ENCODE measurements around the gene CYB561A3. TPM values are rescaled to one million over a fixed set of nuclear protein-coding genes. Genes with fewer than 3 reads are reported as not detected.

Gene CYB561A3
- total and polyA plus RNA-seq, 2 experiments from 2014 or later, result 31.5 to 37.2 TPM

- H3K27ac ChIP-seq, result no peak overlapping the region
- no peak overlapping the region for H3K4me2 ChIP-seq
- no peaks in the 10 kb centered on the region for H3K27me3 ChIP-seq
- no peaks in the 10 kb centered on the region for H3K4me1 ChIP-seq (ENCODE audit: insufficient read depth)
- peaks cover 3% of the 10 kb centered on the region for H4K20me1 ChIP-seq (ENCODE audit: insufficient read depth, poor library complexity, severe bottlenecking)
- WGBS (ENCODE audit: low lambda C conversion rate, missing lambda C conversion rate), result 95% methylated on average over 7 of the region's 7 CpGs
- H2AFZ ChIP-seq, result no peak overlapping the region
- H3K9me3 ChIP-seq (ENCODE audit: low read depth), result no peaks in the 10 kb centered on the region
- no peaks in the 10 kb centered on the region for H3K79me2 ChIP-seq
- H3K9me2 ChIP-seq (replicated peaks; ENCODE audit: insufficient read depth), result no peaks in the 10 kb centered on the region
- TF ChIP-seq EZH2phosphoT487 (IDR thresholded peaks at IDR 0.05; ENCODE audit: low read depth, severe bottlenecking, unreplicated experiment) (no peak), EZH2 (IDR thresholded peaks at IDR 0.05; ENCODE audit: borderline replicate concordance) (no peak), CTCF (IDR thresholded peaks at IDR 0.05; ENCODE audit: poor library complexity) (no peak)
- H3K36me3 ChIP-seq (replicated peaks; ENCODE audit: insufficient read depth, low read depth), result no peaks in the 10 kb centered on the region
- DNase-seq (ENCODE audit: low spot score), result no peak
- H3K4me3 ChIP-seq, result no peak overlapping the region
These were observed 51.9 kb downstream of the CYB561A3 start for GRCh38 chr11:61309739-61310138.

GRCh38 chr11:61309141-61309540, 52.5 kb downstream of the CYB561A3 start:
- Histone ChIP-seq H4K20me1 (ENCODE audit: insufficient read depth, poor library complexity, severe bottlenecking) (peaks cover 7% of the 10 kb centered on the region), H3K27ac (no peak overlapping the region), H3K4me2 (no peak overlapping the region), H3K9me3 (ENCODE audit: low read depth) (no peaks in the 10 kb centered on the region), H3K4me1 (ENCODE audit: insufficient read depth) (no peaks in the 10 kb centered on the region), H3K9me2 (replicated peaks; ENCODE audit: insufficient read depth) (no peaks in the 10 kb centered on the region), H3K27me3 (no peaks in the 10 kb centered on the region), H3K79me2 (no peaks in the 10 kb centered on the region), H2AFZ (no peak overlapping the region), H3K36me3 (replicated peaks; ENCODE audit: insufficient read depth, low read depth) (no peaks in the 10 kb centered on the region), H3K4me3 (no peak overlapping the region)
- WGBS (ENCODE audit: low lambda C conversion rate, missing lambda C conversion rate), result 73% methylated on average over 4 of the region's 4 CpGs
- no peak for DNase-seq (ENCODE audit: low spot score)
- TF ChIP-seq CTCF (IDR thresholded peaks at IDR 0.05; ENCODE audit: poor library complexity), result no peak

- Histone ChIP-seq H3K27ac (no peak overlapping the region), H3K4me1 (ENCODE audit: insufficient read depth) (no peaks in the 10 kb centered on the region), H3K4me2 (no peak overlapping the region), H3K79me2 (no peaks in the 10 kb centered on the region), H2AFZ (no peak overlapping the region), H3K9me2 (replicated peaks; ENCODE audit: insufficient read depth) (no peaks in the 10 kb centered on the region), H4K20me1 (ENCODE audit: insufficient read depth, poor library complexity, severe bottlenecking) (peaks cover 11% of the 10 kb centered on the region), H3K9me3 (ENCODE audit: low read depth) (no peaks in the 10 kb centered on the region), H3K4me3 (no peak overlapping the region), H3K27me3 (no peaks in the 10 kb centered on the region), H3K36me3 (replicated peaks; ENCODE audit: insufficient read depth, low read depth) (no peaks in the 10 kb centered on the region)
- WGBS (ENCODE audit: low lambda C conversion rate, missing lambda C conversion rate), result 82% methylated on average over 1 of the region's 1 CpG
- TF ChIP-seq EZH2phosphoT487 (IDR thresholded peaks at IDR 0.05; ENCODE audit: low read depth, severe bottlenecking, unreplicated experiment) (no peak), EZH2 (IDR thresholded peaks at IDR 0.05; ENCODE audit: borderline replicate concordance) (no peak)
- no peak for DNase-seq (ENCODE audit: low spot score)
These were observed 54.3 kb downstream of the CYB561A3 start for GRCh38 chr11:61307354-61307753.

GRCh38 chr11:61306221-61306620, 55.5 kb downstream of the CYB561A3 start:
- no peak overlapping the region for H3K27ac ChIP-seq
- no peaks in the 10 kb centered on the region for H3K9me3 ChIP-seq (ENCODE audit: low read depth)
- WGBS (ENCODE audit: low lambda C conversion rate, missing lambda C conversion rate), result 100% methylated on average over 1 of the region's 1 CpG
- H3K9me2 ChIP-seq (replicated peaks; ENCODE audit: insufficient read depth), result no peaks in the 10 kb centered on the region
- H3K4me1 ChIP-seq (ENCODE audit: insufficient read depth), result no peaks in the 10 kb centered on the region
- no peak for TF ChIP-seq EZH2phosphoT487 (IDR thresholded peaks at IDR 0.05; ENCODE audit: low read depth, severe bottlenecking, unreplicated experiment)
- TF ChIP-seq EZH2 (IDR thresholded peaks at IDR 0.05; ENCODE audit: borderline replicate concordance), result no peak
- no peak for TF ChIP-seq CTCF (IDR thresholded peaks at IDR 0.05; ENCODE audit: poor library complexity)
- H2AFZ ChIP-seq, result no peak overlapping the region
- no peaks in the 10 kb centered on the region for H3K36me3 ChIP-seq (replicated peaks; ENCODE audit: insufficient read depth, low read depth)
- DNase-seq (ENCODE audit: low spot score), result no peak
- peaks cover 11% of the 10 kb centered on the region for H4K20me1 ChIP-seq (ENCODE audit: insufficient read depth, poor library complexity, severe bottlenecking)
- H3K4me2 ChIP-seq, result no peak overlapping the region
- H3K27me3 ChIP-seq, result no peaks in the 10 kb centered on the region
- no peaks in the 10 kb centered on the region for H3K79me2 ChIP-seq
- H3K4me3 ChIP-seq, result no peak overlapping the region
